HepG2 (cell line): Measurements from ENCODE around the gene POLR1C. TPM values are rescaled to one million over a fixed set of nuclear protein-coding genes. Genes with fewer than 3 reads are reported as not detected.

Experiments
- ARNTL ChIP-seq: sonication (generic); formaldehyde crosslinking; IDR thresholded peaks from 2 replicates; pipeline ENCODE4 v1.4.0; 2020; ENCODE audit warnings: mild to moderate bottlenecking, missing genetic modification reagents
- BRD4 ChIP-seq: sonication (generic); formaldehyde crosslinking; IDR thresholded peaks from 2 replicates; pipeline ENCODE4 v1.4.0; 2020; ENCODE audit warnings: missing genetic modification reagents
- DBP ChIP-seq: sonication (generic); formaldehyde crosslinking; IDR thresholded peaks from 2 replicates; pipeline ENCODE4 v1.4.0; 2020; ENCODE audit warnings: missing genetic modification reagents; ENCODE audit errors: not compliant biosample characterization
- DNMT1 ChIP-seq: sonication (generic); formaldehyde crosslinking; IDR thresholded peaks from 2 replicates; pipeline ENCODE4 v1.5.1; 2020; ENCODE audit warnings: mild to moderate bottlenecking, missing genetic modification reagents
- HMGXB3 ChIP-seq: sonication (generic); formaldehyde crosslinking; IDR thresholded peaks from 2 replicates; pipeline ENCODE4 v1.4.0; 2020; ENCODE audit warnings: missing genetic modification reagents, borderline replicate concordance
- HNRNPL ChIP-seq: fragments of 200-400 bp; formaldehyde crosslinking; IDR thresholded peaks from 2 replicates; pipeline ENCODE4 v1.6.1; 2017; ENCODE audit warnings: mild to moderate bottlenecking, low read depth, low read length
- LBX2 ChIP-seq: sonication (generic); formaldehyde crosslinking; IDR thresholded peaks from 2 replicates; pipeline ENCODE4 v1.5.0; 2020; ENCODE audit warnings: missing genetic modification reagents, mild to moderate bottlenecking, borderline replicate concordance
- RBFOX2 ChIP-seq: fragments of 200-400 bp; formaldehyde crosslinking; IDR thresholded peaks from 2 replicates; pipeline ENCODE4 v1.6.1; 2017; ENCODE audit warnings: low read depth, mild to moderate bottlenecking, low read length
- SKI ChIP-seq: fragments of 450-650 bp; IDR thresholded peaks from one replicate; pipeline ENCODE4 v1.6.1; 2018; ENCODE audit warnings: mild to moderate bottlenecking; ENCODE audit not compliant: partially characterized antibody
- SUZ12 ChIP-seq: fragments of 150-350 bp; IDR thresholded peaks from 2 replicates; pipeline ENCODE4 v1.6.1; 2014; ENCODE audit warnings: low read depth, low read length
- TBL1XR1 ChIP-seq: fragments of 150-350 bp; IDR thresholded peaks from 2 replicates; pipeline ENCODE4 v1.6.1; 2014; ENCODE audit warnings: borderline replicate concordance, low read length; ENCODE audit not compliant: partially characterized antibody
- USF2 ChIP-seq, 2 experiments: sonication (generic) in 1 of 2; formaldehyde crosslinking in 1 of 2; IDR thresholded peaks; 2 replicates each; pipeline versions ENCODE4 v1.5.1 to v1.6.1; 2011 to 2020; ENCODE audit warnings: borderline replicate concordance in 1 of 2, low read depth in 1 of 2, low read length in 1 of 2, mild to moderate bottlenecking in 1 of 2, missing genetic modification reagents in 1 of 2, moderate library complexity in 1 of 2
- YEATS2 ChIP-seq: sonication (generic); formaldehyde crosslinking; IDR thresholded peaks from 2 replicates; pipeline ENCODE4 v1.4.0; 2020; ENCODE audit warnings: missing genetic modification reagents, borderline replicate concordance
- ZBTB25 ChIP-seq: IDR thresholded peaks from 2 replicates; pipeline ENCODE4 v1.6.1; 2018; ENCODE audit warnings: missing genetic modification reagents
- ZNF451 ChIP-seq: sonication (generic); formaldehyde crosslinking; IDR thresholded peaks from 2 replicates; pipeline ENCODE4 v1.5.0; 2020; ENCODE audit warnings: mild to moderate bottlenecking, missing genetic modification reagents
- ZSCAN21 ChIP-seq: sonication (generic); formaldehyde crosslinking; IDR thresholded peaks from 2 replicates; pipeline ENCODE4 v1.8.0; 2022; ENCODE audit warnings: mild to moderate bottlenecking, missing genetic modification reagents, moderate library complexity, borderline replicate concordance
- polyA plus RNA-seq, 8 experiments: library from polyadenylated mRNA; depleted of rRNA in 3 of 8; stranded (reverse) in 7 of 8; unstranded in 1 of 8; fragments of >200 nt; fragmentation: Illumina TruSeq in 4 of 8; extraction: Trizol in 4 of 8; gene quantifications; 2 replicates each; pipeline versions ENCODE4 v1.2.1 to v1.2.3, GENCODE V29; 2011 to 2016; ENCODE audit warnings: low read depth in 4 of 8, missing spikeins in 1 of 8, mixed read lengths in 1 of 8; ENCODE audit not compliant: insufficient read depth in 1 of 8
- total RNA-seq, 5 experiments: library from RNA; depleted of rRNA; stranded (reverse); fragments of >200 nt; fragmentation: Illumina TruSeq; extraction: Trizol; gene quantifications; 2 replicates each; pipeline ENCODE4 v1.2.3, GENCODE V29; 2016; ENCODE audit warnings: low read depth in 1 of 5
- TF ChIP-seq, protein P1 (sequence below): sonication (generic); formaldehyde crosslinking; IDR thresholded peaks from 2 replicates; pipeline ENCODE4 v1.8.1; 2023; ENCODE audit warnings: missing genetic modification reagents, inconsistent platforms, borderline replicate concordance

The POLR1C gene
- total and polyA plus RNA-seq, 2 of the 13 experiments (the other 11 are each of a cell fraction or from before 2014, with no cell fraction given), result 62.6 to 72.2 TPM

- TF ChIP-seq RBFOX2, result peak; percentile 92
- TF ChIP-seq ZSCAN21 (CRISPR knock-in tag), result peak; percentile 51
- TF ChIP-seq HNRNPL, result no peak
- no peak for TF ChIP-seq USF2 (IDR thresholded peaks at IDR 0.05; ENCODE audit: low read depth, low read length)
- TF ChIP-seq USF2 (CRISPR knock-in tag; IDR thresholded peaks at IDR 0.05; ENCODE audit: borderline replicate concordance), result no peak
- no peak for TF ChIP-seq DBP
- TF ChIP-seq HMGXB3 (CRISPR knock-in tag), result no peak
- TF ChIP-seq ZBTB25 (CRISPR knock-in tag), result no peak
- no peak for TF ChIP-seq LBX2 (CRISPR knock-in tag)
- peak; percentile 84 for TF ChIP-seq YEATS2 (CRISPR knock-in tag)
- no peak for TF ChIP-seq SKI
- TF ChIP-seq ZNF451, result peak; percentile 79; the same call in 1 of the 2 replicates
- peak; percentile 69 for TF ChIP-seq BRD4 (CRISPR knock-in tag)
- no peak for TF ChIP-seq TBL1XR1
- TF ChIP-seq DNMT1 (CRISPR knock-in tag), result no peak
- TF ChIP-seq, protein P1, sequence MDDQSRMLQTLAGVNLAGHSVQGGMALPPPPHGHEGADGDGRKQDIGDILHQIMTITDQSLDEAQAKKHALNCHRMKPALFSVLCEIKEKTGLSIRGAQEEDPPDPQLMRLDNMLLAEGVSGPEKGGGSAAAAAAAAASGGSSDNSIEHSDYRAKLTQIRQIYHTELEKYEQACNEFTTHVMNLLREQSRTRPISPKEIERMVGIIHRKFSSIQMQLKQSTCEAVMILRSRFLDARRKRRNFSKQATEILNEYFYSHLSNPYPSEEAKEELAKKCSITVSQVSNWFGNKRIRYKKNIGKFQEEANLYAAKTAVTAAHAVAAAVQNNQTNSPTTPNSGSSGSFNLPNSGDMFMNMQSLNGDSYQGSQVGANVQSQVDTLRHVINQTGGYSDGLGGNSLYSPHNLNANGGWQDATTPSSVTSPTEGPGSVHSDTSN (CRISPR knock-in tag), result no peak
- TF ChIP-seq ARNTL (CRISPR knock-in tag), result 0 out of 2 replicates have a peak, but pooled peaks have one; percentile 59
- TF ChIP-seq SUZ12, result peak; percentile 37; the same call in 1 of the 2 replicates
Observed at GRCh38 chr6:43477235-43478007, 39.5 kb upstream of the POLR1C start, which contains the start of gene TJAP1 (continued).
